CD4-positive, alpha-beta T cell treated with Interleukin-1 beta for 1 hour (primary cell): ENCODE results near the gene ZSCAN25.
"Not testable (repeated sequence)": the region's sequence is repeated elsewhere in the genome, so short reads cannot be mapped to it uniquely, and the experiment has no call there.

Source experiments
- DNase-seq, 2 donors: peaks; one replicate each; pipeline ENCODE4 v3.0.0-alpha.2; 2020 to 2022

The ZSCAN25 gene

GRCh38 chr7:99618726-99619125, 2.0 kb downstream of the ZSCAN25 start:
- no peak for DNase-seq

DNA sequence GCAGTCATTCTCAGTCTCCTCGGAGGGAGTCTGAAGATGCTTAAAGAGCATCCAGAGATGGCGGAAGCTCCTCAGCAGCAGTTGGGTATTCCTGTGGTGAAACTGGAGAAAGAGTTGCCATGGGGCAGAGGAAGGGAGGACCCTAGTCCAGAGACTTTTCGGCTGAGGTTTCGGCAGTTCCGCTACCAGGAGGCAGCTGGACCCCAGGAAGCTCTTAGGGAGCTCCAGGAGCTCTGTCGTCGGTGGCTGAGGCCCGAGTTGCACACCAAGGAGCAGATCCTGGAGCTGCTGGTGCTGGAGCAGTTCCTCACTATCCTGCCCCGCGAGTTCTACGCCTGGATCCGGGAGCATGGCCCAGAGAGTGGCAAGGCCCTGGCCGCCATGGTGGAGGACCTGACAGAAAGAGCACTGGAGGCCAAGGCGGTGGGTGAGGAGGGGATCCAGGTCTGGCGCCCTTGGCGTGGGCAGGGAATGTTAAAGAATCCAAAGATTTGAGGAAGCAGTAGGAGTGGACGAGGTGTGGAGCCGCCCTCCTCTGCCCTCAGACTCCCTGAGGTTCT, 2.9 kb downstream of the ZSCAN25 start:
- DNase-seq, result no peak

GRCh38 chr7:99621271-99621670, 4.5 kb downstream of the ZSCAN25 start:
- no peak for DNase-seq

- no peak for DNase-seq
Measured at GRCh38 chr7:99622596-99622995, 5.8 kb downstream of the ZSCAN25 start.

DNA sequence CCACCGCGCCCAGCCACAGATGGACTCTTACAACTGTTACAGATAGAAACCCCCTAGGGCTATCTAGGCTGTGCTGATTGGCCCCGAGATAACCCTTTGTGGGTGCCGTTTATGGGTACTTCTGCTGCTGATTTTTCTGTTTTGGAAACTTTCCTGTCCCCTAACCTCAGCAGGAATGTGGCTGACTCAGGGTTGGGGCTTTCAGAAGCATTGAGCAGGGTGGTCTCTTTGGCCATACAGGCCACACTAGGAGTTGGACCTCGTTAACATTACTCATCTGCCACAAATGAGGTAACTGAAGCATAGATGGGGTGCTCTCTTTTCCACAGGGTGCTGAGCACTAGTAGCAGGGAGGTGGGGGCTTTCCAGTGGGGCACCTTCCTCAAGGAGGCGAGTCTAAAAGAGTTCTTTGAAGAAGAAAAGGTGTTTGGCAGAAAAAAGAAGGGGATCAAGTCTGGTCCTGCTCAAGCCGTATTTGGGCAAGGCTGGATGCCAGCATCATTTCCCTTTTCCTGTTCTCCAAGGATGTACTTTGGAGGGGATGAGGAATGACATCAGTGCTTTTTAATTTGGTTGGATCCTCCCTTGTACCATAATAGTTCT, 6.4 kb downstream of the ZSCAN25 start:
- peak in 1 of 2 donors; percentile 14 for DNase-seq

DNA sequence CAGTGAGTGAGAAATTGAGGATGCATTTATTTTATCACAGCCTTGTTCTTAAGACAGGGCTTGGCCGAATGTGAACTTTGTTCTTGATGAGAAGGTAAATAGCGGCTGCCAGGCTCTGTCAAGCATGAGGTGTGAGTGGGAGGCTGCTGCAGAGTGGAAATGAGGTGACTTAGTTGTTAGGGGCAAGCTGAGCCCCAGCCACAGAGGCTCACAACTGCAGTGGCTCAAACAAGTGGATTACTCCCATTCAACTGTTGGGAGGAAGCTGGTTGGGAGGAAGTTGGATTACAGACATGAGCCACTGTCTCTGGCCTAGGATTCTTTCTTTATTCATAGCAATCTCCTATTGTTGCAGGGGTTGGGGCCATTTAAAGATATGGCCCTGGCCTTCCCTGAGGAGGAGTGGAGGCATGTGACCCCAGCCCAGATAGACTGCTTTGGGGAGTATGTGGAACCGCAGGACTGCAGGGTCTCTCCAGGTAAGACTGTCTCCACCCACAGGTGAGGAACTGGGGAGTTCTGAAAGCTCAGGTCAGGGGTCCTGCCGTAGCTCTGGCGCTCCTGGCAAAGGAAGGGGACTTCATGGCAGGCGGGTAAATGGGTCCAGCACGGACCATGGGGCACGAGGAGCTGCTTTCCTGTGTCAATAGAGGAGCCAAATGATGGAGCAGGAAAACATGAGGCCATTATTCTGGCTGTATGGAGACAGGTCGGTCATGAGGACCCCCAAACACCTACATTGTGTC, 7.1 kb downstream of the ZSCAN25 start:
- DNase-seq, result no peak

DNA sequence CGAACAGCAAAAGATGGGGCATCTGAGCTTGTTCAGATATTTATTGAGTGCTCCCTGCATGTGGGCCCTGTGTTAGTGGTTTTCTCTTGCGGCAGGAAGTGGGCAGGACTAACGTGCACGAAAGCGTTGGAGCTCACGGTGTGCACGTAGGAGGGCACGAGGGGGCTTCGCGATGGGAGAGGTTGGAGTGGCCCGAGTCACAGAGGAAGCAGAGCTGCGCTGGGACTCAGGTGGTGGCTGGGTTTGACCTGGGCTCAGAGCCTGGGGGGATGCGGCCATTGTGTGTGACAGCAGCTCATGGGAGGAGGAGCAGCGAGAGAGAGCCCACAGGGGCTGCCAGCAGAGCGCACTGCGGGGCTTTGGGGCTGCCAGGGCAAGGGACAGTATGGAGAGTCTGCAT, 7.7 kb downstream of the ZSCAN25 start:
- DNase-seq, result peak; percentile 72 to 73

GRCh38 chr7:99625321-99625720, 8.6 kb downstream of the ZSCAN25 start:
- DNase-seq, result no peak

GRCh38 chr7:99625961-99626360, 9.2 kb downstream of the ZSCAN25 start:
- DNase-seq, result no peak

GRCh38 chr7:99626661-99627060, 9.9 kb downstream of the ZSCAN25 start:
- no peak for DNase-seq

- DNase-seq, result no peak
Measured at GRCh38 chr7:99627513-99627912, 10.8 kb downstream of the ZSCAN25 start.

GRCh38 chr7:99628471-99629465, 12.0 kb downstream of the ZSCAN25 start:
- no peak for DNase-seq

GRCh38 chr7:99629643-99630042, 12.9 kb downstream of the ZSCAN25 start:
- DNase-seq, result no peak

DNA sequence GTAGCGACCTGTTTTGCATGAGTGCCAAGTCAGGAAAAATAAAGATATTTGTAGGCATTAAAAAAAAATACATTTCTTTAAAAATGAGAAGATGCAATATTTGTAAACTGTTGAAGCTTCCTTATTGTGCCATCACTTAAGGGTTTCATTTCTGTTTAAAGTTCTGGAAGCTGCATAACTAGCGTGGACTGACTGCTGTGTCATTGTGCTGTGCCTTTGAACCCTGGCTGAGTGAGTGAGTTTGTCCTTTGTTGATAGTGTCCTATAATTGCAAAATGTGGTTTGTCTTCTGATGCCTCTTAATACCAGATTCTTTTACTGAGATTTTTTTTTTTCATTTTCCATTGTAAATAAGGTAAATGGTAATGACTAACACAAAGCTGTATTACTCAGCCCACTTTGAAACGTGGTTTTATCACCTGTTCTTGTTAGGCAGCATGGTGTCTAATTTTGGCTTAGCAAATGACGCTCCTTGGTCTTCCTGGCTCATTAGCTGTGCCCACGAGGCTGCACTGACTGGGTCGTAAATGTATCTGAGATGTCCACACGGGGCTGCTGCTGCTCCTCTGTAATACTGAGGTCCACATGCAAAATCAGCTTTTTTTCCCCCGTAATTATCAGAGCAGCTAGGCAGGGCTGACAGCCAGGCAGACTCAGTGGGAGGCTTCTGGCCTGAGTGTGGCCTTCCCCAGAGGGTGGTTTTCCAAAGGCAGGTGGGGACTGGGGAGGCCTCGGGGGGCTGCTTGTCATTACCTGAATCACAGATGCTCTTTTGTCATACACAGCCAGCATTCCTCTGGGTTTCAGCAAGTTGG, 14.8 kb downstream of the ZSCAN25 start:
- no peak for DNase-seq

DNA sequence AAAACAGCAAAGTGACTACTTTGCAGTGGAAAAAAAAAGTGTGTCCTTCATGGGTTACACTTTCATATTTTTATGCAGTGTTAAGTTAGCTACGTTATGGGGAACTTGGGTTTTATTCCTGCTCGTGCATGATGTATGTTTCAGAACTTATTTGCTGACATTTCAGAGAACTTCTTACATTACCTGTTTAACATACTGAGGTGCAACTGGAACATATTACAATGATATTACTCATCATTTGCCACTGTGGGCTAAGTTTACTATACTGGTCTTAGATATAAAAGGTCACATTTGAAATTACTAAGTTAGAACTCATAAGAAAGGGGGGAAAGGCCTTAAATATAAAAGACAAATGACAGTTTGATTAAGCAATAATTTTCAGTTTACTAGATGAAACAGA, 20.7 kb downstream of the ZSCAN25 start:
- not testable (repeated sequence) for DNase-seq

DNA sequence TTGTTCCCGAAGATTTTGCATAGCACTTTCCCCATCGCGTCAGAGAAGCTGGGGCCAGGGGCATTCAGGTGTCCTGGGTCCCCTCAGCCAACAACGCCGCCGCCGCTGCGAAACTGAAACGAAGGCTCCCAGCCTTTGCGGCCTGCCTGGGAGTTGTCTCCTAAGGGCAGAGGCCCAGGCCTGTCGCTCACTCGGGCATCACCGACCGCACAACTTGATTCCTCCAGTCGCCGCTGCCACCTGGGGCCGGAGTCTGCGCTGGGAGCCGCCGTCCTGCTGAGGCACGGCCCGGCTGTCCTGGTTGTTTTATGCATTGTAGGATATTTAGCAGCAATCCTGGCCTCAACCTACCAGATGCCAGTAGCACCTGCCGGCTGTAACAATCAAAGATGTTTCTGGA, 22.0 kb downstream of the ZSCAN25 start:
- no peak for DNase-seq

DNA sequence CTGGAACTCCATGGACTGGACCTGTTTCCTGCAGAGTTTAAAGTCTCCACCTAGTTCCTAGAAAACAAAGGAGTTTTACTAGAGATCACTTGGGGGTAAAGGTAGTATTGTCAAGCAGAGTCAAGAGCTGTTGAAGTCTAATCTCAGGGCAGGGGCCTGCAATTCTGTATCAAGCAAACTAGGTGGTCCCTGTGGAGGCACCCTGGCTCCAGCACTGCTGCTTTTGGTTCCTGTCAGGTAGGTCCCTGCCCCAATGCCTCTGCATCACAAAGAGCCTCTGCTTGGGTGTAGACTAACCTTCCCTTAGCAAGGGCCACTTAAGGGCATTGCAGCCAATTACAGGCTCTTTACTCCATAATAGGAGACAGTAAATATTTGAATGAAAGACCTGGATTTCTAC, 22.5 kb downstream of the ZSCAN25 start:
- no peak for DNase-seq

DNA sequence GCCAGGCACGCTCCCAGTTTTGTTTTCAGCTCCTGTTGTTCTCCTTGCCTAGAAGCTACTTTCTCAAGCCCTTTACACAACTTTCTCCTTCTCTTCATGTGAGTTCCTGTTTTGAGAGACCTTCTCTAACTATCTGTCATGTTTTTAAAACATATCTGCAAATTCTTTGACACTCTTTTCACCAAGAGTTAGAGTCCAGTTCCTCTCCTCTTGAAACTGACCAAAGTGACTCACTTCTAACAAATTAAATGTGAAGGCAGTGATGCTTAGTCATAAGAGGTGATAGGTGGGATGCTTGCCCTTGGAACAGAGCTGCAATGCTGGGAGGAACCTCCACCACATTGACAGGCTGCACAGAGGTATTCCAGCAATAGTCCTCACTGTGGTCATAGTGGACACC, 25.3 kb downstream of the ZSCAN25 start:
- no peak for DNase-seq

- no peak for DNase-seq
Measured at GRCh38 chr7:99643464-99643863, 26.7 kb downstream of the ZSCAN25 start.

- no peak for DNase-seq
Measured at GRCh38 chr7:99644431-99644830, 27.7 kb downstream of the ZSCAN25 start.

DNA sequence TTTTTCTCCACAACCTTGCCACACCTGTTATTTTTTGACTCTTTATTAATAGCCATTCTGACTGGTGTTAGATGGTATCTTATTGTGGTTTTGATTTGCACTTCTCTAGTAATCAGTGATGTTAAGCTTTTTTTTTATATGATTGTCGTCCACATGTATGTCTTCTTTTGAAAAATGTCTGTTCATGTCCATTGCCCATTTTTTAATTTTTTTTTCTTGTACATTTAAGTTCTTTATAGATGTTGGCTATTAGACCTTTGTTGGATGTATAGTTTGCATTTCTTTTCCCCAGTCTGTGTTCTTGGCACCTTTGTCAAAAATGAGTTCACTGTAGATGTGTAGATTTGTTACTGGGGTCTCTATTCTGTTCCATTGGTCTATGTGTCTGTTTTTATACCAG, 28.8 kb downstream of the ZSCAN25 start:
- no peak for DNase-seq

GRCh38 chr7:99648843-99649242, 32.1 kb downstream of the ZSCAN25 start:
- DNase-seq, result no peak
